GM23338 (cell line): ENCODE data around the gene BCOR. TPM values are rescaled to one million over a fixed set of nuclear protein-coding genes. Genes with fewer than 3 reads are reported as not detected.

Experiments
- ATAC-seq: fragments of 200-7000 bp; cut with Tn5 transposase; 3 replicates; pipeline ENCODE4 v1.9.1; 2020
- DNase-seq: peaks from one replicate; pipeline ENCODE4 v3.0.0-alpha.2; 2015; ENCODE audit warnings: low spot score
- H2AFZ ChIP-seq: fragments of 200-600 bp; sonication (generic); 2 replicates; pipeline ENCODE4 v1.8.0; 2016; ENCODE audit warnings: antibody characterized with exemption, mild to moderate bottlenecking, moderate library complexity
- H3F3A ChIP-seq: fragments of 200-600 bp; sonication (generic); replicated peaks from 2 replicates; pipeline ENCODE4 v1.8.0; 2017; ENCODE audit warnings: antibody characterized with exemption, mixed run types, low read depth
- H3K27ac ChIP-seq: fragments of 200-600 bp; sonication (generic); 2 replicates; pipeline ENCODE4 v1.6.1; 2016; ENCODE audit warnings: low read depth
- H3K27me3 ChIP-seq: fragments of 200-600 bp; sonication (generic); 2 replicates; pipeline ENCODE4 v1.8.0; 2016; ENCODE audit warnings: mild to moderate bottlenecking, mixed run types, moderate library complexity; ENCODE audit not compliant: insufficient read depth
- H3K36me3 ChIP-seq: fragments of 200-600 bp; sonication (generic); 2 replicates; pipeline ENCODE4 v1.8.0; 2016; ENCODE audit warnings: mild to moderate bottlenecking; ENCODE audit not compliant: insufficient read depth
- H3K4me1 ChIP-seq: fragments of 200-600 bp; sonication (generic); 2 replicates; pipeline ENCODE4 v1.8.0; 2016; ENCODE audit warnings: mild to moderate bottlenecking, moderate library complexity; ENCODE audit not compliant: insufficient read depth
- H3K4me2 ChIP-seq: fragments of 200-600 bp; sonication (generic); 2 replicates; pipeline ENCODE4 v1.7.1; 2017; ENCODE audit warnings: mixed run types
- H3K4me3 ChIP-seq: fragments of 200-600 bp; sonication (generic); 2 replicates; pipeline ENCODE4 v1.6.1; 2016; ENCODE audit warnings: mixed run types
- H3K79me2 ChIP-seq: fragments of 200-600 bp; sonication (generic); replicated peaks from 2 replicates; pipeline ENCODE4 v1.8.0; 2017; ENCODE audit warnings: mild to moderate bottlenecking; ENCODE audit not compliant: insufficient read depth
- H3K9me2 ChIP-seq: fragments of 200-600 bp; sonication (generic); 2 replicates; pipeline ENCODE4 v1.8.0; 2017; ENCODE audit not compliant: insufficient read depth
- H4K20me1 ChIP-seq: fragments of 200-600 bp; sonication (generic); replicated peaks from 2 replicates; pipeline ENCODE4 v1.8.0; 2017; ENCODE audit warnings: mild to moderate bottlenecking; ENCODE audit not compliant: insufficient read depth
- H3K27ac Mint-ChIP-seq: 2 replicates; pipeline ENCODE4 v1.8.0; 2020; ENCODE audit warnings: inconsistent platforms, mild to moderate bottlenecking, moderate library complexity, mixed read lengths
- H3K27me3 Mint-ChIP-seq: 3 replicates; pipeline ENCODE4 v1.8.0; 2022; ENCODE audit warnings: low read depth, mild to moderate bottlenecking, moderate library complexity, mixed read lengths, inconsistent platforms; ENCODE audit not compliant: insufficient read depth, poor library complexity
- H3K36me3 Mint-ChIP-seq: 3 replicates; pipeline ENCODE4 v1.8.0; 2021; ENCODE audit warnings: low read depth, mild to moderate bottlenecking, inconsistent platforms, moderate library complexity, mixed read lengths
- H3K4me1 Mint-ChIP-seq: 3 replicates; pipeline ENCODE4 v1.8.0; 2020; ENCODE audit warnings: mild to moderate bottlenecking, inconsistent platforms, mixed read lengths
- H3K4me3 Mint-ChIP-seq: 3 replicates; pipeline ENCODE4 v1.8.0; 2021; ENCODE audit warnings: moderate library complexity, mild to moderate bottlenecking, inconsistent platforms, mixed read lengths
- H3K9me3 Mint-ChIP-seq: 3 replicates; pipeline ENCODE4 v1.8.0; 2020; ENCODE audit warnings: moderate library complexity, mild to moderate bottlenecking, inconsistent platforms, mixed read lengths
- CREB1 ChIP-seq: fragments of 250-450 bp; sonication (Bioruptor Pico); IDR thresholded peaks from 2 replicates; pipeline ENCODE4 v1.5.0; 2020; ENCODE audit warnings: low read depth, mild to moderate bottlenecking, moderate library complexity
- EZH2 ChIP-seq: fragments of 200-600 bp; sonication (generic); IDR thresholded peaks from one replicate; pipeline ENCODE4 v1.8.0; 2017; ENCODE audit warnings: antibody characterized with exemption, mild to moderate bottlenecking, low read depth; ENCODE audit not compliant: unreplicated experiment
- EZH2phosphoT487 ChIP-seq: fragments of 200-600 bp; sonication (generic); IDR thresholded peaks from one replicate; pipeline ENCODE4 v1.8.1; 2018; ENCODE audit warnings: antibody characterized with exemption; ENCODE audit not compliant: unreplicated experiment
- JUNB ChIP-seq: IDR thresholded peaks from one replicate; pipeline ENCODE4 v1.6.1; 2016; ENCODE audit warnings: antibody characterized with exemption; ENCODE audit not compliant: unreplicated experiment
- NANOG ChIP-seq: IDR thresholded peaks from 2 replicates; pipeline ENCODE4 v1.6.1; 2016; ENCODE audit warnings: antibody characterized with exemption, borderline replicate concordance
- POLR2AphosphoS5 ChIP-seq: IDR thresholded peaks from 2 replicates; pipeline ENCODE4 v1.6.1; 2016; ENCODE audit warnings: antibody characterized with exemption, low read depth
- STAT1 ChIP-seq: IDR thresholded peaks from one replicate; pipeline ENCODE4 v1.6.1; 2016; ENCODE audit warnings: antibody characterized with exemption; ENCODE audit not compliant: unreplicated experiment
- ZNF114 ChIP-seq: fragments of 250-450 bp; sonication (Bioruptor Pico); IDR thresholded peaks from 2 replicates; pipeline ENCODE4 v1.5.0; 2020; ENCODE audit warnings: mild to moderate bottlenecking, moderate library complexity
- ZNF331 ChIP-seq: fragments of 250-450 bp; sonication (Bioruptor Pico); IDR thresholded peaks from 2 replicates; pipeline ENCODE4 v1.5.0; 2020; ENCODE audit warnings: low read depth, mild to moderate bottlenecking, moderate library complexity
- polyA plus RNA-seq: library from polyadenylated mRNA; unstranded; fragments of >200 nt; fragmentation: Nextera tagmentation; extraction: Ambion mirVana; gene quantifications from 2 replicates; pipeline ENCODE4 v1.2.1, GENCODE V29; 2016
- total RNA-seq: library from RNA; depleted of rRNA; stranded (reverse); fragments of >200 nt; shearing (Covaris generic); gene quantifications from 2 replicates; pipeline ENCODE4 v1.2.3, GENCODE V29; 2014
- TF ChIP-seq, protein P1 (sequence below): IDR thresholded peaks from one replicate; pipeline ENCODE4 v1.6.1; 2018; ENCODE audit warnings: antibody characterized with exemption; ENCODE audit not compliant: unreplicated experiment
- TF ChIP-seq, protein P2 (sequence below): fragments of 250-450 bp; sonication (Bioruptor Pico); IDR thresholded peaks from 2 replicates; pipeline ENCODE4 v1.5.0; 2020; ENCODE audit warnings: mild to moderate bottlenecking, moderate library complexity
- TF ChIP-seq, protein P3 (sequence below): IDR thresholded peaks from 2 replicates; pipeline ENCODE4 v1.6.1; 2016; ENCODE audit warnings: antibody characterized with exemption
- TF ChIP-seq, protein P4 (sequence below), 2 experiments: fragments of 200-600 bp in 1 of 2; sonication (generic) in 1 of 2; conservative IDR thresholded peaks; 2 replicates each; pipeline versions ENCODE4 v1.5.1 to v1.6.1; 2016 to 2017; ENCODE audit warnings: antibody characterized with exemption in 2 of 2, low read depth in 2 of 2, mild to moderate bottlenecking in 2 of 2, moderate library complexity in 1 of 2

The BCOR gene
- total and polyA plus RNA-seq, 2 experiments from 2014 or later, result 25.5 to 60.8 TPM

DNA sequence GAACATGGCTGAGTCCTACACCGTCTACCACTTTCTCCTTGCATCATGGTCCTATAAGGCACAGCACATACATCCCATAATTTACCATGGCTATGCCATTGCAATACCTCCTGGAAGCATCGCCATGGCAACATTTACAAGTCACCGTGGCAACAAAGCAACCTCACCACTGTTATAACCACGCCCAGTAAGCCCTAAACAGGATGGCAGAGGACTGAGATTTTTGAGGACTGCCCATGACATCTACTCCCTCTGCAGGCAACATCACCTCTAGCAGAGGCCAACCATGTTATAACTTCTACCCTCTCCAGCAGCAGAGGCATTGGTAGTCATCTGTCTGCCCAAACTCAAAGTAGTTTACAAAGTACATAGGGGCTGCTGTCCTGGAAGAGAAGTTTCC lies 29.7 kb downstream of the BCOR start:
- no peak overlapping the region for H3K4me3 ChIP-seq
- ATAC-seq (no peak), DNase-seq (no peak)
- Mint-ChIP-seq H3K9me3 (no peaks in the 10 kb centered on the region), H3K27ac (no peak overlapping the region), H3K4me1 (peaks cover 62% of the 10 kb centered on the region), H3K27me3 (peaks cover 2% of the 10 kb centered on the region), H3K4me3 (no peak overlapping the region), H3K36me3 (peaks cover 98% of the 10 kb centered on the region)
- H4K20me1 ChIP-seq, result no peaks in the 10 kb centered on the region; the same call in 1 of the 2 replicates
- peaks cover 35% of the 10 kb centered on the region for H3K79me2 ChIP-seq
- H3K27ac ChIP-seq, result no peak overlapping the region
- H3K9me2 ChIP-seq, result no peaks in the 10 kb centered on the region
- no peaks in the 10 kb centered on the region for H3F3A ChIP-seq
- H3K36me3 ChIP-seq, result 0 out of 2 replicates have a peak, but pooled peaks cover 4% of the 10 kb centered on the region
- no peaks in the 10 kb centered on the region for H3K27me3 ChIP-seq
- H2AFZ ChIP-seq, result no peak overlapping the region
- no peak overlapping the region for H3K4me2 ChIP-seq
- TF ChIP-seq ZNF114 (CRISPR knock-in tag) (no peak), EZH2 (no peak), STAT1 (no peak), ZNF331 (no peak), NANOG (no peak), CREB1 (CRISPR knock-in tag) (no peak), JUNB (no peak), POLR2AphosphoS5 (no peak), EZH2phosphoT487 (no peak)
- TF ChIP-seq, protein P1, sequence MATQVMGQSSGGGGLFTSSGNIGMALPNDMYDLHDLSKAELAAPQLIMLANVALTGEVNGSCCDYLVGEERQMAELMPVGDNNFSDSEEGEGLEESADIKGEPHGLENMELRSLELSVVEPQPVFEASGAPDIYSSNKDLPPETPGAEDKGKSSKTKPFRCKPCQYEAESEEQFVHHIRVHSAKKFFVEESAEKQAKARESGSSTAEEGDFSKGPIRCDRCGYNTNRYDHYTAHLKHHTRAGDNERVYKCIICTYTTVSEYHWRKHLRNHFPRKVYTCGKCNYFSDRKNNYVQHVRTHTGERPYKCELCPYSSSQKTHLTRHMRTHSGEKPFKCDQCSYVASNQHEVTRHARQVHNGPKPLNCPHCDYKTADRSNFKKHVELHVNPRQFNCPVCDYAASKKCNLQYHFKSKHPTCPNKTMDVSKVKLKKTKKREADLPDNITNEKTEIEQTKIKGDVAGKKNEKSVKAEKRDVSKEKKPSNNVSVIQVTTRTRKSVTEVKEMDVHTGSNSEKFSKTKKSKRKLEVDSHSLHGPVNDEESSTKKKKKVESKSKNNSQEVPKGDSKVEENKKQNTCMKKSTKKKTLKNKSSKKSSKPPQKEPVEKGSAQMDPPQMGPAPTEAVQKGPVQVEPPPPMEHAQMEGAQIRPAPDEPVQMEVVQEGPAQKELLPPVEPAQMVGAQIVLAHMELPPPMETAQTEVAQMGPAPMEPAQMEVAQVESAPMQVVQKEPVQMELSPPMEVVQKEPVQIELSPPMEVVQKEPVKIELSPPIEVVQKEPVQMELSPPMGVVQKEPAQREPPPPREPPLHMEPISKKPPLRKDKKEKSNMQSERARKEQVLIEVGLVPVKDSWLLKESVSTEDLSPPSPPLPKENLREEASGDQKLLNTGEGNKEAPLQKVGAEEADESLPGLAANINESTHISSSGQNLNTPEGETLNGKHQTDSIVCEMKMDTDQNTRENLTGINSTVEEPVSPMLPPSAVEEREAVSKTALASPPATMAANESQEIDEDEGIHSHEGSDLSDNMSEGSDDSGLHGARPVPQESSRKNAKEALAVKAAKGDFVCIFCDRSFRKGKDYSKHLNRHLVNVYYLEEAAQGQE, result no peak
- TF ChIP-seq, protein P2, sequence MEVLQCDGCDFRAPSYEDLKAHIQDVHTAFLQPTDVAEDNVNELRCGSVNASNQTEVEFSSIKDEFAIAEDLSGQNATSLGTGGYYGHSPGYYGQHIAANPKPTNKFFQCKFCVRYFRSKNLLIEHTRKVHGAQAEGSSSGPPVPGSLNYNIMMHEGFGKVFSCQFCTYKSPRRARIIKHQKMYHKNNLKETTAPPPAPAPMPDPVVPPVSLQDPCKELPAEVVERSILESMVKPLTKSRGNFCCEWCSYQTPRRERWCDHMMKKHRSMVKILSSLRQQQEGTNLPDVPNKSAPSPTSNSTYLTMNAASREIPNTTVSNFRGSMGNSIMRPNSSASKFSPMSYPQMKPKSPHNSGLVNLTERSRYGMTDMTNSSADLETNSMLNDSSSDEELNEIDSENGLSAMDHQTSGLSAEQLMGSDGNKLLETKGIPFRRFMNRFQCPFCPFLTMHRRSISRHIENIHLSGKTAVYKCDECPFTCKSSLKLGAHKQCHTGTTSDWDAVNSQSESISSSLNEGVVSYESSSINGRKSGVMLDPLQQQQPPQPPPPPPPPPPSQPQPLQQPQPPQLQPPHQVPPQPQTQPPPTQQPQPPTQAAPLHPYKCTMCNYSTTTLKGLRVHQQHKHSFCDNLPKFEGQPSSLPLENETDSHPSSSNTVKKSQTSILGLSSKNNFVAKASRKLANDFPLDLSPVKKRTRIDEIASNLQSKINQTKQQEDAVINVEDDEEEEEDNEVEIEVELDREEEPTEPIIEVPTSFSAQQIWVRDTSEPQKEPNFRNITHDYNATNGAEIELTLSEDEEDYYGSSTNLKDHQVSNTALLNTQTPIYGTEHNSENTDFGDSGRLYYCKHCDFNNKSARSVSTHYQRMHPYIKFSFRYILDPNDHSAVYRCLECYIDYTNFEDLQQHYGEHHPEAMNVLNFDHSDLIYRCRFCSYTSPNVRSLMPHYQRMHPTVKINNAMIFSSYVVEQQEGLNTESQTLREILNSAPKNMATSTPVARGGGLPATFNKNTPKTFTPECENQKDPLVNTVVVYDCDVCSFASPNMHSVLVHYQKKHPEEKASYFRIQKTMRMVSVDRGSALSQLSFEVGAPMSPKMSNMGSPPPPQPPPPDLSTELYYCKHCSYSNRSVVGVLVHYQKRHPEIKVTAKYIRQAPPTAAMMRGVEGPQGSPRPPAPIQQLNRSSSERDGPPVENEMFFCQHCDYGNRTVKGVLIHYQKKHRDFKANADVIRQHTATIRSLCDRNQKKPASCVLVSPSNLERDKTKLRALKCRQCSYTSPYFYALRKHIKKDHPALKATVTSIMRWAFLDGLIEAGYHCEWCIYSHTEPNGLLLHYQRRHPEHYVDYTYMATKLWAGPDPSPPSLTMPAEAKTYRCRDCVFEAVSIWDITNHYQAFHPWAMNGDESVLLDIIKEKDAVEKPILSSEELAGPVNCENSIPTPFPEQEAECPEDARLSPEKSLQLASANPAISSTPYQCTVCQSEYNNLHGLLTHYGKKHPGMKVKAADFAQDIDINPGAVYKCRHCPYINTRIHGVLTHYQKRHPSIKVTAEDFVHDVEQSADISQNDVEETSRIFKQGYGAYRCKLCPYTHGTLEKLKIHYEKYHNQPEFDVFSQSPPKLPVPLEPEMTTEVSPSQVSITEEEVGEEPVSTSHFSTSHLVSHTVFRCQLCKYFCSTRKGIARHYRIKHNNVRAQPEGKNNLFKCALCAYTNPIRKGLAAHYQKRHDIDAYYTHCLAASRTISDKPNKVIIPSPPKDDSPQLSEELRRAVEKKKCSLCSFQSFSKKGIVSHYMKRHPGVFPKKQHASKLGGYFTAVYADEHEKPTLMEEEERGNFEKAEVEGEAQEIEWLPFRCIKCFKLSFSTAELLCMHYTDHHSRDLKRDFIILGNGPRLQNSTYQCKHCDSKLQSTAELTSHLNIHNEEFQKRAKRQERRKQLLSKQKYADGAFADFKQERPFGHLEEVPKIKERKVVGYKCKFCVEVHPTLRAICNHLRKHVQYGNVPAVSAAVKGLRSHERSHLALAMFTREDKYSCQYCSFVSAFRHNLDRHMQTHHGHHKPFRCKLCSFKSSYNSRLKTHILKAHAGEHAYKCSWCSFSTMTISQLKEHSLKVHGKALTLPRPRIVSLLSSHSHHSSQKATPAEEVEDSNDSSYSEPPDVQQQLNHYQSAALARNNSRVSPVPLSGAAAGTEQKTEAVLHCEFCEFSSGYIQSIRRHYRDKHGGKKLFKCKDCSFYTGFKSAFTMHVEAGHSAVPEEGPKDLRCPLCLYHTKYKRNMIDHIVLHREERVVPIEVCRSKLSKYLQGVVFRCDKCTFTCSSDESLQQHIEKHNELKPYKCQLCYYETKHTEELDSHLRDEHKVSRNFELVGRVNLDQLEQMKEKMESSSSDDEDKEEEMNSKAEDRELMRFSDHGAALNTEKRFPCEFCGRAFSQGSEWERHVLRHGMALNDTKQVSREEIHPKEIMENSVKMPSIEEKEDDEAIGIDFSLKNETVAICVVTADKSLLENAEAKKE (CRISPR knock-in tag), result no peak
- TF ChIP-seq, protein P3, sequence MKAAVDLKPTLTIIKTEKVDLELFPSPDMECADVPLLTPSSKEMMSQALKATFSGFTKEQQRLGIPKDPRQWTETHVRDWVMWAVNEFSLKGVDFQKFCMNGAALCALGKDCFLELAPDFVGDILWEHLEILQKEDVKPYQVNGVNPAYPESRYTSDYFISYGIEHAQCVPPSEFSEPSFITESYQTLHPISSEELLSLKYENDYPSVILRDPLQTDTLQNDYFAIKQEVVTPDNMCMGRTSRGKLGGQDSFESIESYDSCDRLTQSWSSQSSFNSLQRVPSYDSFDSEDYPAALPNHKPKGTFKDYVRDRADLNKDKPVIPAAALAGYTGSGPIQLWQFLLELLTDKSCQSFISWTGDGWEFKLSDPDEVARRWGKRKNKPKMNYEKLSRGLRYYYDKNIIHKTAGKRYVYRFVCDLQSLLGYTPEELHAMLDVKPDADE, result no peak
- TF ChIP-seq, protein P4, sequence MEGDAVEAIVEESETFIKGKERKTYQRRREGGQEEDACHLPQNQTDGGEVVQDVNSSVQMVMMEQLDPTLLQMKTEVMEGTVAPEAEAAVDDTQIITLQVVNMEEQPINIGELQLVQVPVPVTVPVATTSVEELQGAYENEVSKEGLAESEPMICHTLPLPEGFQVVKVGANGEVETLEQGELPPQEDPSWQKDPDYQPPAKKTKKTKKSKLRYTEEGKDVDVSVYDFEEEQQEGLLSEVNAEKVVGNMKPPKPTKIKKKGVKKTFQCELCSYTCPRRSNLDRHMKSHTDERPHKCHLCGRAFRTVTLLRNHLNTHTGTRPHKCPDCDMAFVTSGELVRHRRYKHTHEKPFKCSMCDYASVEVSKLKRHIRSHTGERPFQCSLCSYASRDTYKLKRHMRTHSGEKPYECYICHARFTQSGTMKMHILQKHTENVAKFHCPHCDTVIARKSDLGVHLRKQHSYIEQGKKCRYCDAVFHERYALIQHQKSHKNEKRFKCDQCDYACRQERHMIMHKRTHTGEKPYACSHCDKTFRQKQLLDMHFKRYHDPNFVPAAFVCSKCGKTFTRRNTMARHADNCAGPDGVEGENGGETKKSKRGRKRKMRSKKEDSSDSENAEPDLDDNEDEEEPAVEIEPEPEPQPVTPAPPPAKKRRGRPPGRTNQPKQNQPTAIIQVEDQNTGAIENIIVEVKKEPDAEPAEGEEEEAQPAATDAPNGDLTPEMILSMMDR (conservative IDR thresholded peaks at IDR 0.05; ENCODE audit: low read depth in 2 of 2), result no peak
- peaks cover 12% of the 10 kb centered on the region; the same call in 1 of the 2 replicates for H3K4me1 ChIP-seq
